Uterus (tissue), 4 donors: ENCODE results near the gene TNNI3. TPM values are rescaled to one million over a fixed set of nuclear protein-coding genes. Genes with fewer than 3 reads are reported as not detected.
A peak's percentile ranks its signal among the peaks of the same experiment; 100 is the strongest.
"Not testable (repeated sequence)": the region's sequence is repeated elsewhere in the genome, so short reads cannot be mapped to it uniquely, and the experiment has no call there.

Source experiments
- DNase-seq, 2 donors: peaks; one replicate each; pipeline ENCODE4 v3.0.0-alpha.2; 2019 to 2020
- H3K27ac ChIP-seq, 2 donors: fragments of 200-600 bp; sonication (generic); 1 replicate in 1 of 2; 2 replicates in 1 of 2; pipeline ENCODE4 v1.5.1; 2016 to 2018
- H3K27me3 ChIP-seq, 2 donors: fragments of 200-600 bp; sonication (generic); one replicate each; pipeline ENCODE4 v1.5.1; 2018 to 2019; ENCODE audit warnings: control low read depth in 1 of 2
- H3K36me3 ChIP-seq, 2 donors: fragments of 200-600 bp; sonication (generic); one replicate each; pipeline ENCODE4 v1.5.1; 2019; ENCODE audit warnings: control low read depth in 1 of 2
- H3K4me1 ChIP-seq, 2 donors: fragments of 200-600 bp; sonication (generic); one replicate each; pipeline ENCODE4 v1.5.1; 2018 to 2019; ENCODE audit warnings: control low read depth in 1 of 2
- H3K4me3 ChIP-seq, 2 donors: fragments of 200-600 bp; sonication (generic); 1 replicate in 1 of 2; 2 replicates in 1 of 2; pipeline ENCODE4 v1.5.1; 2018 to 2019; ENCODE audit warnings: mild to moderate bottlenecking in 1 of 2
- H3K9me3 ChIP-seq, 2 donors: fragments of 200-600 bp; sonication (generic); one replicate each; pipeline ENCODE4 v1.5.1; 2019; ENCODE audit warnings: control low read depth in 1 of 2
- CTCF ChIP-seq, 4 experiments: fragments of 200-600 bp in 2 of 4; fragments of 450-650 bp in 2 of 4; sonication (generic) in 2 of 4; IDR thresholded peaks; one replicate each; pipeline ENCODE4 v1.5.1; 2016 to 2019; ENCODE audit warnings: antibody characterized with exemption in 4 of 4, mild to moderate bottlenecking in 2 of 4, moderate library complexity in 1 of 4
- POLR2A ChIP-seq, 2 donors: fragments of 450-650 bp; IDR thresholded peaks; one replicate each; pipeline ENCODE4 v1.6.1; 2016; ENCODE audit warnings: antibody characterized with exemption in 2 of 2, mild to moderate bottlenecking in 1 of 2, moderate library complexity in 1 of 2
- intact Hi-C: fragments of 100-400 bp; cut with DNase I; formaldehyde crosslinking; loops from one replicate; pipeline ENCODE4 v1.15.1; 2023; ENCODE audit warnings: low total_unique reads
- total RNA-seq, 4 donors: library from RNA; depleted of rRNA in 3 of 4; stranded (reverse); fragments of >200 nt in 3 of 4; gene quantifications; one replicate each; pipeline versions ENCODE4 v1.1.0 to v1.2.4, GENCODE V29; 2014 to 2023
- donor health status: DM: yes; HTN: yes; CAD: no.

The TNNI3 gene
- total RNA-seq, 4 donors from 2014 or later, result 0.55 to 3.3 TPM; not detected in 2

GRCh38 chr19:55173186-55173713 lies 15.7 kb upstream of the TNNI3 start:
- intact Hi-C loops, result no loop called here
- Histone ChIP-seq H3K4me1 (no peaks in the 10 kb centered on the region), H3K4me3 (peak overlapping the region in 1 of 2 donors; percentile 3), H3K27ac (no peak overlapping the region), H3K36me3 (no peaks in the 10 kb centered on the region), H3K9me3 (no peaks in the 10 kb centered on the region), H3K27me3 (peaks cover 20 to 71% of the 10 kb centered on the region in 2 donors)
- DNase-seq, result no peak
- no peak for TF ChIP-seq CTCF (IDR thresholded peaks at IDR 0.05)

- no peak overlapping the region for H3K27ac ChIP-seq
- intact Hi-C loops, result no loop called here
- H3K4me3 ChIP-seq, result no peak overlapping the region
- H3K36me3 ChIP-seq, result no peaks in the 10 kb centered on the region
- no peak for DNase-seq
- H3K4me1 ChIP-seq, result no peaks in the 10 kb centered on the region
- no peaks in the 10 kb centered on the region for H3K9me3 ChIP-seq
- H3K27me3 ChIP-seq, result peaks cover 20 to 72% of the 10 kb centered on the region in 2 donors
- TF ChIP-seq CTCF (IDR thresholded peaks at IDR 0.05) (no peak), POLR2A (IDR thresholded peaks at IDR 0.05) (no peak)
Observed at GRCh38 chr19:55172741-55173140, 15.2 kb upstream of the TNNI3 start.

- DNase-seq, H3K27ac ChIP-seq, H3K36me3 ChIP-seq, H3K4me1 ChIP-seq, H3K9me3 ChIP-seq, H3K4me3 ChIP-seq, intact Hi-C loops: not testable (repeated sequence)
- H3K27me3 ChIP-seq, result peaks cover 18 to 73% of the 10 kb centered on the region in 2 donors
Observed at GRCh38 chr19:55172318-55172717, 14.8 kb upstream of the TNNI3 start.

GRCh38 chr19:55171440-55171839 lies 13.9 kb upstream of the TNNI3 start:
- Histone ChIP-seq H3K36me3 (no peaks in the 10 kb centered on the region), H3K9me3 (no peaks in the 10 kb centered on the region), H3K27me3 (peaks cover 13 to 67% of the 10 kb centered on the region in 2 donors), H3K27ac (no peak overlapping the region), H3K4me3 (no peak overlapping the region), H3K4me1 (no peaks in the 10 kb centered on the region)
- no peak for DNase-seq
- intact Hi-C loops, result no loop called here
- TF ChIP-seq CTCF (IDR thresholded peaks at IDR 0.05) (no peak), POLR2A (IDR thresholded peaks at IDR 0.05) (no peak)

- no peak overlapping the region for H3K4me3 ChIP-seq
- H3K4me1 ChIP-seq, result no peaks in the 10 kb centered on the region
- intact Hi-C loops, result no loop called here
- TF ChIP-seq POLR2A (IDR thresholded peaks at IDR 0.05), result no peak
- no peak for TF ChIP-seq CTCF (IDR thresholded peaks at IDR 0.05)
- H3K27me3 ChIP-seq, result peaks cover 0 to 44% of the 10 kb centered on the region in 2 donors
- no peak for DNase-seq
- no peaks in the 10 kb centered on the region for H3K9me3 ChIP-seq
- no peaks in the 10 kb centered on the region for H3K36me3 ChIP-seq
- H3K27ac ChIP-seq, result no peak overlapping the region
Observed at GRCh38 chr19:55169136-55169535, 11.6 kb upstream of the TNNI3 start.
